ENCODE measurements around the gene COMMD6. TPM values are rescaled to one million over a fixed set of nuclear protein-coding genes. Genes with fewer than 3 reads are reported as not detected.

The COMMD6 gene
- total and polyA plus RNA-seq, 2 of the 13 experiments (the other 11 are each of a cell fraction or from before 2014, with no cell fraction given) = 97.0 to 164 TPM

- TF ChIP-seq ZBTB40 (IDR thresholded peaks at IDR 0.05) (no peak), ZBTB40 (CRISPR knock-in tag; IDR thresholded peaks at IDR 0.05) (peak; percentile 76), CREB3 (CRISPR knock-in tag; IDR thresholded peaks at IDR 0.05) (no peak), ZFP1 (CRISPR knock-in tag; IDR thresholded peaks at IDR 0.05) (0 out of 2 replicates have a peak, but pooled peaks have one; percentile 24), MTF1 (CRISPR knock-in tag; IDR thresholded peaks at IDR 0.05) (no peak), SOX5 (CRISPR knock-in tag; IDR thresholded peaks at IDR 0.05; ENCODE audit: borderline replicate concordance) (peak; percentile 58), ZNF207 (IDR thresholded peaks at IDR 0.05; ENCODE audit: borderline replicate concordance) (no peak), ZNF841 (CRISPR knock-in tag; IDR thresholded peaks at IDR 0.05; ENCODE audit: borderline replicate concordance) (no peak), ZSCAN25 (CRISPR knock-in tag; IDR thresholded peaks at IDR 0.05) (peak; percentile 76; the same call in 1 of the 2 replicates), PBX2 (CRISPR knock-in tag; IDR thresholded peaks at IDR 0.05) (no peak), ETV5 (CRISPR knock-in tag; IDR thresholded peaks at IDR 0.05; ENCODE audit: borderline replicate concordance) (peak; percentile 32; the same call in 1 of the 2 replicates), ZNF598 (CRISPR knock-in tag; IDR thresholded peaks at IDR 0.05; ENCODE audit: borderline replicate concordance) (peak; percentile 47; the same call in 1 of the 2 replicates), PHF20 (CRISPR knock-in tag; IDR thresholded peaks at IDR 0.05) (peak; percentile 71; the same call in 1 of the 2 replicates), MLLT10 (CRISPR knock-in tag; IDR thresholded peaks at IDR 0.05) (no peak), CBX5 (CRISPR knock-in tag; IDR thresholded peaks at IDR 0.05; ENCODE audit: borderline replicate concordance) (peak; percentile 55; the same call in 1 of the 2 replicates), NKX3-1 (CRISPR knock-in tag; IDR thresholded peaks at IDR 0.05) (peak; percentile 60; the same call in 1 of the 2 replicates), NFYB (CRISPR knock-in tag; IDR thresholded peaks at IDR 0.05) (no peak), SP5 (CRISPR knock-in tag; IDR thresholded peaks at IDR 0.05; ENCODE audit: borderline replicate concordance, low read depth) (peak; percentile 13; the same call in 1 of the 2 replicates), IKZF4 (CRISPR knock-in tag; IDR thresholded peaks at IDR 0.05; ENCODE audit: borderline replicate concordance, low read depth, not compliant biosample characterization) (no peak), IKZF1 (IDR thresholded peaks at IDR 0.05) (no peak)
These were observed 11.9 kb upstream of the COMMD6 start, which contains the start of gene UCHL3 (continued) for GRCh38 chr13:75549262-75550158.

Data from HepG2 (cell line).